CMK (cell line): ENCODE measurements around the gene RPL10.

Experiments
- DNase-seq: peaks from one replicate; pipeline ENCODE4 v3.0.0-alpha.2; 2010; ENCODE audit warnings: low read depth

The RPL10 gene

DNA sequence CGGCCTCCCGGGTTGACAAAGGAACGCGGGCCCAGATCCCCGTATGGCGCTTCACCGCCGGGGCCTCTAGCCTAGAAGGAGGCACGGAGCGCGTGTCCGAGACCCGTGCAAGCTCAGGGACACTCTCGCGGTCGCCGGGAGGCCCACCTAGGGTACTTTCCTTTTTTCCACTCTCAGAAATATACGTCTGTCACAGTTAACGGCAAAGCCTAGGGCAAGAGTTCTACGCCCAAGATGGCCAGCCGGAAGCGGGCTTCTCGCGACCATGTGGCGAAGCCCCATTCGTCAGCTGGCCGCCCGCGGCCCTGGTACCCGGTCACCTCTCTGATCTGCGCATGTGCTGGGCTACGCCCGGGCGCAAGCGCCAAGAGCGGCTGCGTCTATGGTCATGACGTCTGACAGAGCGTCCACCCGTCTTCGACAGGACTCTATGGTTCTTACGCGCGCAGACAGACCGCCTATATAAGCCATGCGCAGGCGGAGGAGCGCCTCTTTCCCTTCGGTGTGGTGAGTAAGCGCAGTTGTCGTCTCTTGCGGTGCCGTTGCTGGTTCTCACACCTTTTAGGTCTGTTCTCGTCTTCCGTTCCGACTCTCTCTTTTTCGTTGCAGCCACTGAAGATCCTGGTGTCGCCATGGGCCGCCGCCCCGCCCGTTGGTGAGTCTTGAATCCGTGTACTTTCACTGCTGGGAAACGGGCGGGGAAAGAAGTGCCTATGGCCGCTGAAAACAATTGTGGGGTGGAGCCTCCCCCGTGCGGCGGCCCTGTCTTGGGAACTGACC, at the start of gene RPL10:
Gene RPL10, plus strand, starts transcription at position 490 of the 780 bp plus-strand sequence. Its CDS starts 143 bp downstream, at position 633.
- DNase-seq, result peak; percentile 89

GRCh38 chrX:154348646-154349358, 49.4 kb upstream of the RPL10 start:
- no peak for DNase-seq

DNA sequence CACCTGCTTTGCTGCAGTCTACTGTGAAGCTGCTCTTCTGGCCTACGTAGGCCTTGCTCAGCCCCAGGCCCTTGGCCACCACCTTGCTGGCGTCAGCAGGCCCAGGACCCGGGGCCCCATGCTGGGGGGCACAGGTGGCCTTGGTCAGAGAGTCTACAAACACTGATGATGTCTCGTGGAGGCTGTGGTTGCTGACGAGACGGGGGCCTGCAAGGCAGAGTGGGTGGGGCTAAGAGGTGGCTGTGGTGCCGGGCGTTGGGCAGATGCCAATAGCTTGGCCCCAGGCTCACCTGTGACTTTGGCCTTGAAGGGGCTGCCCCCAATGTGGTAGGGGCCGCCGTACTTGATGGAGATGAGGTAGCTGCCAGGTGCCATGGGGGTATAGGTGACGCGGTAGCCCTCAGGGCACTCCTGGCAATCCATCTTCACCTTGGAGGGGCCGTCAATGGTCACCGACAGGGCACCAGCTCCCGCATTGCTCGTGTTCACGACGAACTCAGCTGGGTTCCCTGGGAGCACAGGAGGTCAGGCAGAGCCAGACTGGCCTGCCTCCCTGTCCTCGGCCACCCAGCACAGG, 48.7 kb upstream of the RPL10 start:
- DNase-seq, result no peak

- DNase-seq, result no peak
Measured at GRCh38 chrX:154349979-154350378, 48.2 kb upstream of the RPL10 start.

DNA sequence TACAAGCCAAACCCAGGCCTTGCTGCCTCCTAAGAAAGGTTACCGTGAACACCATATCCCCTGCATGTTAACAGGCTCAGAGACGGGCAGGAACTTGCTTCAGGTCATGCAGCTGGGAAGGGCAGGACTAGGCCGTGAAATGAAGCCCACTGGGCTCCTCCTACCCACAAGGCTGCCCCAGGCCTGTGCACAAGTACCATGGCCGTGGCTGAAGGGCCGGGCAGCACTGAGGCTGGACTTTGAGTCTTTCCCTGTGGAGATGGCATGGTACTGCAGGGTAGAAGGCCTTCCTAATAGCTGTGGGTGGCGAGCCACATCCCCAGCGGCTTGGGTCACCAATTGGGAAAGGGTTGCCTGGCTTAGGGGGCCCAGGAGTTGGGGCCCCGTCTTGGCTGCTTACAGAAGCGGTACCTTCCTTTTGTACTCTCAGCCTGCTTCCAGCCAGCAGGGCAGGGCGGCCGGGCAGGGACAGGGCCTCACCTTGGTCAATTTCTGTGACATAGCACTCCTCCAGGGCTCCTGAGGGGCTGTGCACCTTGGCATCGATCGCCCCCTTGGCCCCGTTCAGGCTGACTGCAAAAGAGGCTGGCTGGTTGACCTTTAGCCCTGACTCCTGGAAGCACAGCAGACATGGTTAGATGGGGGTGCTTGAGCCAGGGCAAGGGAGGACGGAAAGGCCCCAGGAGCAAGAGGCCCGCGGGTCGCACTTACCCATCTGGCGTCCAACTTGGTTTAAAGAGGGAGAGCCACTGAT, 47.6 kb upstream of the RPL10 start:
- no peak for DNase-seq

- no peak for DNase-seq
Measured at GRCh38 chrX:154351183-154352011, 46.8 kb upstream of the RPL10 start.

DNA sequence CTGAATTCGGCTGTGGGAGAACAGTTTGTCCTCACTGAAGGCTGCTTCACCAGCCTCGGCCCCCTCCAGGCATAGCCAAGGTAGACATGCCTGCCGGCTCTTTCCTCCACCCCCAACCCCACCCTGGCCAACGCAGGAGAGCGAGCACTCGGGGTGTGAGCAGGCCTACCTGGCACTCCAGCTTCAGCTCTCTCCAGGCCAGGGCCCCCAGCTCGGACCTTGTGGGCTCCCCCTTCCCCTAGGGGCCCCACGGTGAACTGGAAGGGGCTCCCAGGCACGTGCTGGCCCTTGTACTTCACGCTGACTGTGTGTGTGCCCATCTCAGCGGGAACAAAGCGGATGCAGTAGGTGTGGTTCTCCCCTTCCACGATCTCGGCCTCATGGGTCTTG, 46.2 kb upstream of the RPL10 start:
- no peak for DNase-seq

DNA sequence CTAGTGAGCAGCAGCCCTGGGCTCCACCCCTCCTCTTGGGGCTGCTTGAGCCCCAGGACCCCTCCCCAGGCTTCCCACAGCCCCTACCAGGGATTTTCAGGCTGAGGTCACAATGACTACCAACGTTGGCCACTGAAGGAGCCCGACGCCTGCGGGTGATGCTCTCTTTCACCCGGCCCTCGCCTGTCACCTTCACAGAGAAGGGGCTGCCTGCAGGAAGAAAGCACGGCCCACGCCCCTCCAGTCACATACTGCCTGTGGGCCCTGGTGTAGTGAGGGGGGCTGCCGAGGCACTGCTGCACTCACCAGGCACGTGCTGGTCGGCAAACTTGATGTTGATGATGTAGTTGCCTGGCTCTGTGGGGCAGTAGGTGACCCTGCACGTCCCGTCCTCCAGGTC, 45.7 kb upstream of the RPL10 start:
- no peak for DNase-seq

DNA sequence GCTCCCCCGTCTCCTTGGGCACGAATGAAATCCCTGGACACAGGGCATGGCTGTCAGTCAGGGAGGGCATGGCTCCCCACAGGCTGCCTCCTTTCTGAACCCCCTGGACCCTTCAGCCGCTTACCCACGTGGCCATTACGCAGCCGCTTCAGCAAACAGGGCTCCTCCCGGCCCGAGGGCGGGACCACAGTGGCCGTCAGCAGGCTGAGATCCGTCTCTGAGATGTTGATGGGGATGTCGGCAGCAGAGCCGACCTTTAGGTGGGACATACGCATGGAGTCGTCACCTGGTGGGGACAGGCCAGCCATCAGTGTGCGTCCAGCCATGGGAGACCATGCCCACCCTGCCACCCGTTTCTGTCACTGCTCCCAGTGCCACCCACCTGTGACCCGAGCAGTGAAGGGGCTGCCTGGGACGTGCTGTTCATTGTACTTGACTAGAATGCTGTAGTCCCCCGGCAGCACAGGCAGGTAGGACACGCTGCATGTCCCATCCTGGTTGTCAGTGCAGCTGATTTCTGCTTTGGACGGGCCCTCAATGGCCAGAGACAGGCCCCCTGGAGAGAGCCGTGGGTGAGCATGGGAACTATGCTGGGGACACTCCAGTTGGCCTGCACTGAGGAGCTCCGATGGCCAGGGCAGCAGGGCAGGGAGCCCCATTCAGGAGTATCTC, 44.9 kb upstream of the RPL10 start:
- no peak for DNase-seq

DNA sequence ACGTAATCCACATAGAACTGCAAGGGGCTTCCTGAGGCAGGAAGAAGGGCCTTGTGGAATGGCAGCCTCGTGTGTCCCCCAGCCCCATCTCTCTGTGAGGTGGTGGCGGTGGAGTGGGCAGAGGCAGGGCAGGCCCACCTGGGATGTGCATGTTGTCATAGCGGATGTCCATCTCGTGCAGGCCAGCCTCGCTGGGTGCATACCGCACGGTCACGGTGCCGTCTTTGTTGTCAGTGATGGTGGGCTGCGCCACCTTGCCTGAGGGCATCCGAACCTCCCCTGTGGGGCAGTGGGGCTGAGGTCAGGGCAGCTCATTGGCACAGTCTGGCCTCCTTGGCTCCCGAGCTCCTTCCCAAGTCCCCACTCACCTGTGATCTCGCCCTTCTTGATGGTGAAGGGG, 44.2 kb upstream of the RPL10 start:
- no peak for DNase-seq

DNA sequence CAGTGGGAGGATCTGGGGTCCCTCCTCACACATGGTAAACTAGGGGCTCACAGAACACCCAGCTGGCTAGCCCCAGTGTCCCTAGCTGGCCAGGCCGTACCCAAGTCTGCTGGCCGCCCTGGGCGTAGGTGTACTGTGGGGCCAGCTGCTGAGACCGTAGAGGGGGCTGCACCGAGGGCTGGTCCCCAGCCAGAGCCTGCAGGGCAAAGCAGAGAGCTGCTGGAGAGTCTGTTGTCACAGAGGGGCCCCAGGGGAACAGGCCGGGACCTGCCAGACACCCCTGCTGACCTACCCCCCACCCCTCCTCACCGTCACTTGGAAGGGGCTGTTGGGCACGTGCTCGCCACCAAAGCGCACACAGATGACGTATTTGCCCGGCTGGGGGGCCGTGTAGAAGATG, 43.7 kb upstream of the RPL10 start:
- DNase-seq, result no peak

DNA sequence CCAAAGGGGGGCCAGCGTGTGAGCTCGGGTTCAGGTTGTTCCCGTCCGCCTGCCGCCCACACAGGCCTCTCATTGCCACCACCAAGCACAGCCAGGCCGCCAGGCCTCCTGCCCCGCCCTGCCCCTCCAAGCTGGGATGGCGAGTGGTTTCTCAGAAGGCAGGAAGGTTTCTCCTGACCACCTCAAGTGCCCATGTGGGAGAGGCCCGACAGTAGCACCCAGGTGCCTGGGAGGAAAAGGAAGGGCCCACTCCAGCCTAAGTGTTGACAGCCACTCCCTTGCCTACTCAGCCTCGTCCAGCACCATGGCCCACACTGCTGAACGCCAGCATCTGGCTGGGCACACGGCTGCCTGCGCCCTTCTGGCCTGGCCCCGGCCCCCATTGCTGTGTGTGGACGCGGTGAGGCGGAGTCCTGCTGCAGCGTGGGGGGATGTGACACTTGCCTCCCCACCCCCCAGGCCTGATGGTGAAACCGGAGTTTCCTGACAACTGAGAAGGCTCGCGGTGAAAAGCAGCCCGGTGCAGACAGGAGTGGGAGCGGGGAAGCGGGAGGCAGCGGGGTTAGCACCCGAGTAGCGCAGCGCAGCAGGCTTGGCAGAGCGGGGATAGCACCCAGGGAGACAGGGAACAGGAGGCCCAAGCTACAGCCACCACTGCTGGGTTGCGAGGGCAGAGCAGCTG, 42.9 kb upstream of the RPL10 start:
- no peak for DNase-seq

DNA sequence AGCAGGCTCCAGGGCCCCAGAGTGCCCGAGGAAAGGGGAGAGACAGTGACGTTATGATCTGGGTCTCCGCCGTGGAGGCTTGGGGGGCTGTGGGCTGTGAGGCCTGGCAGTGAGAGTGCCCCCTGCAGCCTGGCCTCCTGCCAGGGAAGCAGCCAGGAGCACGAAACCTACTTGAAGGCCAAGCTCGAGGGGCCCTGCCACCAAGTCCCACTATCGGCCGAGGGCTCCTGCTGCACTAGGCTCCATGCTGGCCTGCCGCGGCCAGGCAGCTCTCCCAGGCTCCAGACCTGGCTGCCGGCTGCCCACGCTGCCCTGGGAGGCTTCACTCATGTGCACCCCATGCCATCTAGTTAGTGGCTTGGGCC, 42.4 kb upstream of the RPL10 start:
- no peak for DNase-seq

DNA sequence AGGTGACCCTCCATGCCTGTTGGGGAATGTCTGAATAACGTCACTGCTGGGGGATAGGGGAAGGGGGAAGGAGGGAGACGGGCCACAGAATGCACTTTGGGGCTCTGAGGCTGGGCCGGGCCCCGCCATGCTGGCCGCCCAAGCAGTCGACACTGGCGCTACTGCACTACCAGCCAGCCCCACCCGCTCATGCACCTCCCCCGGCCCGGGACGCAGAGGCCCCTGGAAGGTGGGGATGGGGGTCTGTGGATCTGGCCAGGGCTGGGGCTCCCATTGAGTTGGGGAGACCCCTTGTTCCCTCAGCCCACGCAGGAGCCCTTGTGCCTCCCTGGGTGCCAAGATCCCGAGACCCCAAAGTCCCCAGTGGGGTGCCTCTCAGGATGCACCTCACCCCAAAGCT, 41.6 kb upstream of the RPL10 start:
- DNase-seq, result no peak

GRCh38 chrX:154357205-154357604, 41.0 kb upstream of the RPL10 start:
- no peak for DNase-seq

DNA sequence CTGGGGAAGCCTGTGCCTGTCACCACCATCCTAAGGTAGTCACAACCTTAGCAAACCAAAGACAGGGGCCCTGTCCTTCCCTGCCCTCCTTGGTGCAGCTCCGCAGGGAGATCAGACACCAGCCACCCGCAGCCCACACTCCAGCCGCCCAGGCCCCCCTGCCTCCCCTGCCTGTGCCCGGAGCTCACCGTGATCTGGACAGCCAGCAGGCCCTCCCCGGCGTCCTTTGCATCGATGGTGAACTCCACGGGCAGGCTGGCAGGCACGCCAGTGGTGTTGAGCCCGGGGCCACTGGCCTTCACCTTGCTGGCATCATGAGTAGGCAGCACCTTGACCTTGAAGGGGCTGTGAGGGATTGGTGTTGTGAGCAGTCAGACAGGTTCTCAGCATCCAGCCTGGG, 40.2 kb upstream of the RPL10 start:
- no peak for DNase-seq

GRCh38 chrX:154358829-154359228, 39.3 kb upstream of the RPL10 start:
- no peak for DNase-seq

GRCh38 chrX:154359362-154360154, 38.6 kb upstream of the RPL10 start:
- no peak for DNase-seq

GRCh38 chrX:154360155-154360713, 37.9 kb upstream of the RPL10 start:
- no peak for DNase-seq
